Ishikawa (cell line): Measurements from ENCODE around the gene CD3E.

Experiments
- CEBPB ChIP-seq: IDR thresholded peaks from 2 replicates; pipeline ENCODE4 v1.6.1; 2012
- CREB1 ChIP-seq: IDR thresholded peaks from 2 replicates; pipeline ENCODE4 v1.6.1; 2012; ENCODE audit warnings: low read depth
- EGR1 ChIP-seq: IDR thresholded peaks from 2 replicates; pipeline ENCODE4 v1.6.1; 2012
- EP300 ChIP-seq: IDR thresholded peaks from 2 replicates; pipeline ENCODE4 v1.6.1; 2012; ENCODE audit warnings: borderline replicate concordance
- FOXM1 ChIP-seq: IDR thresholded peaks from 2 replicates; pipeline ENCODE4 v1.6.1; 2012; ENCODE audit warnings: low read depth, borderline replicate concordance
- MAX ChIP-seq: IDR thresholded peaks from 2 replicates; pipeline ENCODE4 v1.6.1; 2012
- NFIC ChIP-seq: IDR thresholded peaks from 2 replicates; pipeline ENCODE4 v1.6.1; 2012
- RAD21 ChIP-seq: IDR thresholded peaks from 2 replicates; pipeline ENCODE4 v1.6.1; 2012; ENCODE audit warnings: low read depth
- REST ChIP-seq: IDR thresholded peaks from 2 replicates; pipeline ENCODE4 v1.6.1; 2012; ENCODE audit warnings: low read depth, mild to moderate bottlenecking
- TAF1 ChIP-seq: IDR thresholded peaks from 2 replicates; pipeline ENCODE4 v1.6.1; 2012; ENCODE audit warnings: low read depth, mild to moderate bottlenecking
- TCF12 ChIP-seq: IDR thresholded peaks from 2 replicates; pipeline ENCODE4 v1.6.1; 2012; ENCODE audit warnings: low read depth
- TEAD4 ChIP-seq: IDR thresholded peaks from 2 replicates; pipeline ENCODE4 v1.6.1; 2012
- USF1 ChIP-seq: IDR thresholded peaks from 2 replicates; pipeline ENCODE4 v1.6.1; 2012
- YY1 ChIP-seq: IDR thresholded peaks from 2 replicates; pipeline ENCODE4 v1.6.1; 2012; ENCODE audit warnings: low read depth
- ZBTB7A ChIP-seq: IDR thresholded peaks from 2 replicates; pipeline ENCODE4 v1.6.1; 2012; ENCODE audit warnings: low read depth

The CD3E gene

GRCh38 chr11:118304568-118305248 lies at the start of gene CD3E:
Gene CD3E (plus strand): TSS chr11:118304730. CDS start chr11:118304953, 223 bp downstream.
- TF ChIP-seq CEBPB, result no peak

- TF ChIP-seq RAD21, result peak; percentile 42; the same call in 1 of the 2 replicates
- no peak for TF ChIP-seq EP300
- TF ChIP-seq ZBTB7A, result no peak
These were observed 46.1 kb upstream of the CD3E start for GRCh38 chr11:118258410-118258809.

- TF ChIP-seq MAX (no peak), YY1 (no peak), TCF12 (no peak), CEBPB (no peak), NFIC (no peak), TAF1 (no peak), EP300 (no peak), TEAD4 (no peak), EGR1 (no peak), REST (no peak), USF1 (no peak), RAD21 (no peak), FOXM1 (no peak), CREB1 (no peak), ZBTB7A (no peak)
These were observed 45.4 kb upstream of the CD3E start for GRCh38 chr11:118259138-118259537.

GRCh38 chr11:118260353-118260752 lies 44.2 kb upstream of the CD3E start:
- TF ChIP-seq YY1 (no peak), FOXM1 (no peak), TCF12 (no peak), TEAD4 (no peak), RAD21 (no peak), MAX (no peak), CEBPB (no peak)

GRCh38 chr11:118263112-118263511 lies 41.4 kb upstream of the CD3E start:
- TF ChIP-seq MAX (no peak), CREB1 (no peak), TEAD4 (no peak), NFIC (no peak), CEBPB (no peak), EGR1 (no peak), USF1 (no peak), ZBTB7A (no peak)

GRCh38 chr11:118263695-118264568 lies 40.6 kb upstream of the CD3E start, which contains the start of gene MPZL2:
Gene MPZL2 (minus strand): TSS chr11:118264297. CDS start chr11:118264153, 144 bp downstream.
- TF ChIP-seq CREB1, result no peak
- TF ChIP-seq EP300, result peak; percentile 11; the same call in 1 of the 2 replicates
- no peak; the same call in 1 of the 2 replicates for TF ChIP-seq ZBTB7A
- peak; percentile 55; the same call in 1 of the 2 replicates for TF ChIP-seq NFIC
- peak; percentile 46 for TF ChIP-seq TAF1
- peak; percentile 48; the same call in 1 of the 2 replicates for TF ChIP-seq USF1
- TF ChIP-seq YY1, result no peak
- no peak for TF ChIP-seq EGR1
- no peak for TF ChIP-seq REST
- no peak; the same call in 1 of the 2 replicates for TF ChIP-seq TCF12
- 0 out of 2 replicates have a peak, but pooled peaks have one; percentile 20 for TF ChIP-seq FOXM1
- peak; percentile 35; the same call in 1 of the 2 replicates for TF ChIP-seq TEAD4
- TF ChIP-seq MAX, result peak; percentile 71
- TF ChIP-seq CEBPB, result no peak
- peak; percentile 31; the same call in 1 of the 2 replicates for TF ChIP-seq RAD21
